ENCODE results near the gene SNX10. TPM values are rescaled to one million over a fixed set of nuclear protein-coding genes. Genes with fewer than 3 reads are reported as not detected.

The SNX10 gene
- total RNA-seq, 6 experiments from 2014 or later = not detected

DNA sequence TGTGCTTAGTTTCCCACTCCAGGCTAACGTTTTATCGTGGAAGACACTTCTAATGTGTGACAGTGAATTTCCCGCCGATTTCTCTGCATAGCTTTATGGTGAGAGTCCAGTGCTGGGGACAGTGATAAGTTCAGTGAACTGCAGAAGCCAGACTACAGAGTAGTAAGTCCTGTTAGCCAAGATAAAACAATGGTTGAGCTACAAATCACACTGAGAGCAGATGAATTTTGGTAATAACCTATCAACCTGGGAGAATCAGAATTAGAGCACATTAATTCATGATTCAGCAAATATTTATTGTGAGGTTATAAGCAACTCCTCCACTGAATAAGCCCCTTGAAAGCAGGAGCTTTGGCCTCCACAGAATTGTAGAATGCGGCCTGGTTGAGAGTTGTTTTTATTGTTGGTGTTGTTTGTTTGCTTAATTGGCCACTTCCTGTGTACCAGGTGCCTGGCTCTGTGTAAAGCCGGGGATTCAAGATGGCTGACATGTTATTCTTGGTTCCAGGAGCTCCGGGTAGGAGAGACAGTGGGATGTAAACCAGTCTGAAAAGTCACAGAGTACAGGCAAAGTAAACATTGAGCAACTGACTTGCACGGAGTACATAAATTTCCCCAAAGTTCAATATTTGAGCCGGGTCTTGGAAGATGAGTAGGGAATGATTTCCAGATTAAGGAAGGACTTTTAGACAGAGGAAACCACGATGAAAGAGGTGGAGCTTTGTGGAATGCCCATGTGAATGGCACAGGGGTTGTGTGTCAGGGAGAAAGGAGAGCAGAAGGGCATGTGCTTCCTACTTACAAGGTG is 112.7 kb downstream of the SNX10 start:
- no peak overlapping the region for H3K27ac Mint-ChIP-seq
- no peaks in the 10 kb centered on the region for H3K36me3 Mint-ChIP-seq (ENCODE audit: low read depth)
- TF ChIP-seq, protein P1, sequence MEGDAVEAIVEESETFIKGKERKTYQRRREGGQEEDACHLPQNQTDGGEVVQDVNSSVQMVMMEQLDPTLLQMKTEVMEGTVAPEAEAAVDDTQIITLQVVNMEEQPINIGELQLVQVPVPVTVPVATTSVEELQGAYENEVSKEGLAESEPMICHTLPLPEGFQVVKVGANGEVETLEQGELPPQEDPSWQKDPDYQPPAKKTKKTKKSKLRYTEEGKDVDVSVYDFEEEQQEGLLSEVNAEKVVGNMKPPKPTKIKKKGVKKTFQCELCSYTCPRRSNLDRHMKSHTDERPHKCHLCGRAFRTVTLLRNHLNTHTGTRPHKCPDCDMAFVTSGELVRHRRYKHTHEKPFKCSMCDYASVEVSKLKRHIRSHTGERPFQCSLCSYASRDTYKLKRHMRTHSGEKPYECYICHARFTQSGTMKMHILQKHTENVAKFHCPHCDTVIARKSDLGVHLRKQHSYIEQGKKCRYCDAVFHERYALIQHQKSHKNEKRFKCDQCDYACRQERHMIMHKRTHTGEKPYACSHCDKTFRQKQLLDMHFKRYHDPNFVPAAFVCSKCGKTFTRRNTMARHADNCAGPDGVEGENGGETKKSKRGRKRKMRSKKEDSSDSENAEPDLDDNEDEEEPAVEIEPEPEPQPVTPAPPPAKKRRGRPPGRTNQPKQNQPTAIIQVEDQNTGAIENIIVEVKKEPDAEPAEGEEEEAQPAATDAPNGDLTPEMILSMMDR (IDR thresholded peaks at IDR 0.05) = no peak
- H3K27me3 Mint-ChIP-seq (ENCODE audit: insufficient read depth) = peaks cover under 1% of the 10 kb centered on the region; the same call in 1 of the 2 replicates
- H3K9me3 Mint-ChIP-seq = no peaks in the 10 kb centered on the region
- H3K4me1 Mint-ChIP-seq (ENCODE audit: low read depth) = peaks cover under 1% of the 10 kb centered on the region; the same call in 1 of the 2 replicates
- no peak for DNase-seq
- no peak overlapping the region for H3K4me3 Mint-ChIP-seq

GRCh38 chr7:26406433-26406832 is 114.8 kb downstream of the SNX10 start:
- no peaks in the 10 kb centered on the region for H3K36me3 Mint-ChIP-seq (ENCODE audit: low read depth)
- no peaks in the 10 kb centered on the region for H3K27me3 Mint-ChIP-seq (ENCODE audit: insufficient read depth)
- no peaks in the 10 kb centered on the region for H3K4me1 Mint-ChIP-seq (ENCODE audit: low read depth)
- H3K27ac Mint-ChIP-seq = no peak overlapping the region
- H3K9me3 Mint-ChIP-seq = no peaks in the 10 kb centered on the region
- H3K4me3 Mint-ChIP-seq = no peak overlapping the region
- TF ChIP-seq, protein P1 (IDR thresholded peaks at IDR 0.05) = no peak
- no peak for DNase-seq

- H3K4me1 Mint-ChIP-seq (ENCODE audit: low read depth) = no peaks in the 10 kb centered on the region
- DNase-seq = no peak
Observed at GRCh38 chr7:26409661-26410547, 118.2 kb downstream of the SNX10 start.

GRCh38 chr7:26413007-26413691 is 121.5 kb downstream of the SNX10 start:
- Mint-ChIP-seq H3K36me3 (ENCODE audit: low read depth) (no peaks in the 10 kb centered on the region), H3K9me3 (no peaks in the 10 kb centered on the region; the same call in 1 of the 2 replicates), H3K4me1 (ENCODE audit: low read depth) (no peaks in the 10 kb centered on the region), H3K4me3 (no peak overlapping the region), H3K27ac (no peak overlapping the region), H3K27me3 (ENCODE audit: insufficient read depth) (no peaks in the 10 kb centered on the region)
- TF ChIP-seq, protein P1 (IDR thresholded peaks at IDR 0.05) = no peak
- no peak for DNase-seq

More at GRCh38 chr7:26409661-26410547, 118.2 kb downstream of the SNX10 start:
- Mint-ChIP-seq H3K27me3 (ENCODE audit: insufficient read depth) (no peaks in the 10 kb centered on the region), H3K36me3 (ENCODE audit: low read depth) (no peaks in the 10 kb centered on the region), H3K4me3 (no peak overlapping the region), H3K9me3 (no peaks in the 10 kb centered on the region), H3K27ac (no peak overlapping the region)
- TF ChIP-seq, protein P1 (IDR thresholded peaks at IDR 0.05) = no peak

DNA sequence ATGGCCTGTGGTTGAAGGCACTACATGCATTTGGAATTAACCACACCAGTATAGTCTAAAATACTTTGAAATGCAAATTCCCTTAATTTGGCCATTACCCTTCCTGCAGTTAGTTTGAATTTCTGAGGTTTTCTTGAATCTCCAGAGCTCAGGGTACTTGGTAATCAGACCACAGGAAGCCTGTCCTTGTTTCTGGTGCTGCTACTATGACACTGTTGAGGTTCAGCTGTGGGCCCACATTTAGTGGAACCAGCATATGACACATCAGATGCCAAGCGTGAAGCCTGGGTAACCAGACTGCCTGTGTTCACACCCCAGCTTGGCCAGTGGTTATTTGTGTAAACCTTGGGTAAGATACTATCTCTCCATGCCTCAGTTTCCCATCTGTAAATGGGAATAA is 124.3 kb downstream of the SNX10 start:
- TF ChIP-seq, protein P1 (IDR thresholded peaks at IDR 0.05) = no peak
- Mint-ChIP-seq H3K36me3 (ENCODE audit: low read depth) (no peaks in the 10 kb centered on the region), H3K4me3 (no peak overlapping the region), H3K27me3 (ENCODE audit: insufficient read depth) (no peaks in the 10 kb centered on the region), H3K9me3 (no peaks in the 10 kb centered on the region; the same call in 1 of the 2 replicates), H3K27ac (no peak overlapping the region), H3K4me1 (ENCODE audit: low read depth) (no peaks in the 10 kb centered on the region)
- DNase-seq = no peak
